Activated CD4-positive, alpha-beta T cell treated with anti-CD3 and anti-CD28 coated beads for 1 hour (primary cell): ENCODE data around the gene RASGRP4.
"Not testable (repeated sequence)": the region's sequence is repeated elsewhere in the genome, so short reads cannot be mapped to it uniquely, and the experiment has no call there.

ENCODE experiments used
- DNase-seq: peaks from one replicate; pipeline ENCODE4 v3.0.0-alpha.2; 2020

The RASGRP4 gene

DNA sequence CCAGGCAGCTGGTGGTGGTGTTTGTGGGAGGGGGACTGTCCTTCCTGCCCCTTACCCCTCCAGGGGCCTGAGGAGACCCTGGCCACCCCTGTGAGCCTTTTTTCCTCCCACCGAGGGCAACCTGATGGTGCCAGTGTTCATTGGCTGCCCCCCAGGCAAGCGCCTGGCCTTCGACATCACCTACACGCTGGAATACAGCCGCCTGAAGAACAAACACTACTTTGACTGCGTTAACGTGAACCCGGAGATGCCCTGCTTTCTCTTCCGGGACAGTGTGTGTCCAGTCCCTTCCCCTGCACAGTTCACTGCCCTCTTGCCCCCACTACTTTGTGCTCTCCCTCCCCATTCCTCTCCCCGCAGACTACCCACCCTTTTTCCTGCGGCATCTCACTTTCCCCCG, 59.0 kb downstream of the RASGRP4 start:
- no peak for DNase-seq

DNA sequence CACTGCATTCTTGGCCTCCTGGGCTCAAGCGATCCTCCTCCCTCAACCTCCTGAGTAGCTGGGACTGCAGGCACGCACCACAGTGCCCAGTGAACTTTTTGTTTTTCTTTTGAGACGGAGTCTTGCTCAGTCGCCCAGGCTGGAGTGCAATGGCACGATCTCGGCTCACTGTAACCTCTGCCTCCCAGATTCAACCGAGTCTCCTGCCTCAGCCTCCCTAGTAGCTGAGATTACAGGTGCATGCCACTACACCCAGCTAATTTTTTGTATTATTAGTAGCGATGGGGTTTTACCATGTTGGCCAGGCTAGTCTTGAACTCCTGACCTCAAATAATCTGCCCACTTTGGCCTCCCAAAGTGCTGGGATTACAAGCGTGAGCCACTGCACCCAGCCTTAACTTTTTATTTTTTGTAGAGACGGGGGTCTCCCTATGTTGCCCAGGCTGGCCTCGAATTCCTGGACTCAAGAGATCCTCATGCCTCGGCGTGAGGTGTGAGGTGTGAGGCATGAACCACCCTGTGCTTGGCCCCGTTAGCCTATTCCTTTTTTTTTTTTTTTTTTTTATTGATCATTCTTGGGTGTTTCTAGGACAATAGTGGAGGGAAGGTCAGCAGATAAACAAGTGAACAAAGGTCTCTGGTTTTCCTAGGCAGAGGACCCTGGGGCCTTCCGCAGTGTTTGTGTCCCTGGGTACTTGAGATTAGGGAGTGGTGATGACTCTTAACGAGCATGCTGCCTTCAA, 62.9 kb downstream of the RASGRP4 start:
- DNase-seq: not testable (repeated sequence)

DNA sequence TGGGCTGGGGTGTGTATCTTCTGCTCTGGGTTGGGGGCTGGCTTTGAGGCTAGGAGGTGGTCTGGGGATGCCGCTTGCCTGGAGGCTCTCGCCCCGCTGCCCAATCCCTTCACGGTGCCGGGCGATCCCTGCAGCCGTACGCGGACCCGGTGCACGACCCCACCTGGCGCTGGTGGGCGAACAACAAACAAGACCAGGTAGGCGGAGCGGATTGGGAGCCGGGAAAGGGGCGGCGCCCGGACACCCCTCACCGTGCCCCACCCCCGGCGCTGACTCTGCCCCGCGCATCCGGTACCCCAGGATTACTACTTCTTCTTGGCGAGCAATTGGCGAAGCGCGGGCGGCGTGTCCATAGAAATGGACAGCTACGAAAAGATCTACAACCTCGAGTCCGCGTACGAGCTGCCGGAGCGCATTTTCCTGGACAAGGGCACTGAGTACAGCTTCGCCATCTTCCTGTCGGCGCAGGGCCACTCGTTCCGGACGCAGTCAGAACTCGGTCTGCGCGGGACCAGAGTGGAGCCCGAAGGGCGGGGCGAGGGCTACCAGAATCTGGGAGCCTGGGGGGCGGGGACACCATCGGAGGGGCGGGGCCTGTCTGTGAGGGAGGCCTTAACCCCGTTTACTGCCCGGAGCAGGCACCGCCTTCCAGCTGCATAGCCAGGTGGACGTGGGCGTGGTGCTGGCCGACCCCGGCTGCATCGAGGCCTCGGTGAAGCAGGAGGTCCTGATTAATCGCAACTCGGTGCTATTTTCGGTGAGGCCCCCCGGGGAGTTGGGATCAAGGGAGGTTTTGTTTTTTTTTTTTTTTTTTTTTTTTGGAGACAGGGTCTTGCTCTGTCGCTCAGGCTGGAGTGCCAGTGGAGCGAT, 63.7 kb downstream of the RASGRP4 start:
- peak; percentile 37 for DNase-seq

DNA sequence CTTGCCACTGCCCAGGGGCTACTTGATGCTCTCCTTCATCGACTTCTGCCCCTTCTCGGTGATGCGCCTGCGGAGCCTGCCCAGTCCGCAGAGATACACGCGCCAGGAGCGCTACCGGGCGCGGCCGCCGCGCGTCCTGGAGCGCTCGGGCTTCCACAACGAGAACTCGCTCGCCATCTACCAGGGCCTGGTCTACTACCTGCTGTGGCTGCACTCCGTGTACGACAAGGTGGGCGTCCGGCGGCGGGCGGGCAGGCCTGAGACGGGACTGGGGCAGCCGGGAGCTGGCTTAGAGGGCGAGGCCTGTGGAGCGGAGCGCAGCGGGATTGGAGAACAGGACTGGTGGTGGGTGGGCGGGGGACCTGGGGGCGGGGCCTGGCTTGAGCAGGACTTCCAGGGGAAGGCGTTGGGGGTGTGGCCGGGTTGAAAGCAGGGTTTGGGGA, 64.4 kb downstream of the RASGRP4 start:
- DNase-seq: peak; percentile 28

DNA sequence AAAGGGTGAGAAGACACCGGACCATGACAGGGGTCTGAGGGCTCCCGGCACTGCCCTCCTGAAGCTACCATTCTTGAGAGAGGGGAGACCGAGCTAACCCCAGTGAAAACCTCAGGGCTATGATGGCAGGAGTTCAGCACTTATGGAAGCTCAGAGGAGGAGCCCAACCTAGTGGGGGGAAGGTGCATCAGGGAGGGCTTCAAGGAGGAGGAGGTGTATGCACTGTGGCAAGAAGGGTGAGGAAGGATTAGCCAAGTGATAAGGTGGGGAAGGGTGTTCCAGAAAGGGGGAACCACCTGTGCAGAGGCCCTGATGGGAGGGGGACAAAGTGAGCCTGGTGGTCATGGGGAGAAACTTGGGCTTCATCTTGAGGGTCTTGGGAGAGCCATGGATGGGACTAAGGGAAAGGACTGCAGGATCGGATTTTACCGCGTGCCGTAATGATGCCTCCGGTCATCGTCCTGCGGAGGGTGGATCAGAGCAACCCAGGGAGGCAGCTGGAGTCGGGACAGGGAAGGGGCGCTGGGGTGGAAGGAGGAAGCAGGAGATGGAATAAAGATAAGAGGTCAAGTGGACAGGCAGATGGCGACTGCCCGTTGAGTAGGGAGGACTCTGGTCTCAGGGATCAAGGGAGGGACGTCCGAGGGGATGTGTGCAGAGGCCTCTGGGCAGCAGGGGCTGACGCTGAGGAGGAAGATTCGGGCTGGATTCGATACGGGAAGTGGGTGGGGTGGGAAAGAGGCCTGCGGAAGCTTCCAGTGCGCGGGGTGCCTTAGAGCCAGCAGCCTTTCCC, 65.0 kb downstream of the RASGRP4 start:
- DNase-seq: no peak

DNA sequence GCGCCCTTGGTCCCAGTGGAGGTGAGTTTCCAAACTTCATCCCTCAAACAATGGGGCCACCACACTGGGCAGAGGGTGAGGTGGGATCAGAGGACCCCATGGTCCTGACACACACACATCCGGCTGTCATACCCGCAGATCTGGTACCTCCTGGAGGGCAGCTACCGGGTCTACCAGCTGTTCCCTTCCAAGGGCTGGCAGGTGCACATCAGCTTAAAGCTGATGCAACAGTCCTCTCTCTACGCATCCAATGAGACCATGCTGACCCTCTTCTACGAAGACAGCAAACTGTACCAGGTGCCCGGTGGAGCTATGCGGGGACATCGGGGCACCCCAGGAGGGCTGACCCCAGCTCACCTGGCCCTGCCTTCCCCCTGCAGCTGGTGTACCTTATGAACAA, 65.7 kb downstream of the RASGRP4 start:
- no peak for DNase-seq

DNA sequence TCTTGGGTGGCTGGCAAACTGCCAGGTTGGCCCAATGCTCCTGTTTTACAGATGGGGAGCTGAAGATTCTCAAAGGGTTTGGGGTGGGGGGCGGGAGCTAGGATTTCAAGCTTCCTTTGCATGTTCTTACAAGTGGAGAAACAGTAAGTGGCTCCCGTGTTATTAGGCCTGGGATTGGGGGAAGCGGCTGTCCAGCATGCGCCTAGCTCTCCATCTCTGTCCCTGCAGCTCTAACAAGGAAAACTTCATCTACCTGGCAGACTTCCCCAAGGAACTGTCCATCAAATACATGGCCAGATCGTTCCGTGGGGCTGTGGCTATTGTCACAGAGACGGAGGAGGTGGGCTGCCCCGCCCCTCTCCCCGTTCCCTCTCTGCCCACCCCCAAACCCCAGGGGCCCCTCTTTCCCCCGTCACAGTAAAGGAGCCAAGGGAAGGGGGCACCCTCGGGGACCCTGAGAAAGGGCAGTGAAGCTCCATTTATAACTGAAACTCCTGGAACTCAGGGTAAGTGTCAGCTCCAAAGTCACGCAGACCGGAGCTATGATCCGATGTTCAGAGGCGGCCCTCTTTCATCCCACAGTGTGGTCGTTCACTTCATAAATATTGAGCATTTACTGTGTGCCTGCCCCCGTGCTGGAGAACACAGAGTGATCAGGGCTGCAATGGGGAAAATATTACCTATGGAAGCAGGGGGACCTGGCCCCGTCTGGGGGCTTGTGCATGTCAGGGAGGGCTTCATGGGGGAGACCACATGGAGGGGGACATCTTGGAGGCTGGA, 66.6 kb downstream of the RASGRP4 start:
- no peak for DNase-seq
